HCT116 (cell line): ENCODE measurements around the gene MAP2K1.

Experiments used
- CEBPB ChIP-seq: IDR thresholded peaks from 2 replicates; pipeline ENCODE4 v1.6.1; 2012; ENCODE audit warnings: low read depth
- CTCF ChIP-seq, 3 experiments: fragments of 200-600 bp in 1 of 3; sonication (generic) in 1 of 3; IDR thresholded peaks in 2 of 3; conservative IDR thresholded peaks in 1 of 3; 2 replicates each; pipeline ENCODE4 v1.5.1; 2012 to 2017; ENCODE audit warnings: low read depth in 2 of 3, low read length in 2 of 3, antibody characterized with exemption in 1 of 3, borderline replicate concordance in 1 of 3, control low read depth in 1 of 3, mild to moderate bottlenecking in 1 of 3, mixed read lengths in 1 of 3, mixed run types in 1 of 3, moderate library complexity in 1 of 3; ENCODE audit not compliant: insufficient read depth in 1 of 3
- MAX ChIP-seq: IDR thresholded peaks from 2 replicates; pipeline ENCODE4 v1.6.1; 2012
- POLR2A ChIP-seq: IDR thresholded peaks from 2 replicates; pipeline ENCODE4 v1.7.0; 2011; ENCODE audit warnings: borderline replicate concordance; ENCODE audit not compliant: insufficient read depth, insufficient read length; ENCODE audit errors: extremely low read depth
- POLR2AphosphoS5 ChIP-seq: IDR thresholded peaks from 2 replicates; pipeline ENCODE4 v1.6.1; 2011; ENCODE audit warnings: mild to moderate bottlenecking, low read depth, low read length, moderate library complexity
- RAD21 ChIP-seq: IDR thresholded peaks from 2 replicates; pipeline ENCODE4 v1.6.1; 2012; ENCODE audit warnings: low read depth, mild to moderate bottlenecking
- YY1 ChIP-seq: IDR thresholded peaks from 2 replicates; pipeline ENCODE4 v1.6.1; 2011; ENCODE audit warnings: low read length, low read depth, moderate library complexity, mild to moderate bottlenecking; ENCODE audit not compliant: insufficient replicate concordance; ENCODE audit errors: extremely low read depth

- no peak for TF ChIP-seq MAX
- no peak for TF ChIP-seq POLR2AphosphoS5
- no peak for TF ChIP-seq CTCF (IDR thresholded peaks at IDR 0.05 in 2 of 3, conservative IDR thresholded peaks at IDR 0.05 in 1 of 3; ENCODE audit: borderline replicate concordance in 1 of 3, insufficient read depth in 1 of 3, low read depth in 2 of 3, low read length in 2 of 3)
- TF ChIP-seq YY1 = no peak
- no peak for TF ChIP-seq CEBPB
- TF ChIP-seq RAD21 = no peak
- no peak for TF ChIP-seq POLR2A
These were observed 32.8 kb downstream of the MAP2K1 start for GRCh38 chr15:66419471-66419870.
